ENCODE measurements around the gene SRSF10.
"Not testable (repeated sequence)": the region's sequence is repeated elsewhere in the genome, so short reads cannot be mapped to it uniquely, and the experiment has no call there.

GRCh38 chr1:23987038-23987437 lies 6.9 kb upstream of the SRSF10 start:
- not testable (repeated sequence) for TF ChIP-seq CTCF (conservative IDR thresholded peaks at IDR 0.05; ENCODE audit: low read depth in 2 of 2); JUNB (IDR thresholded peaks at IDR 0.05; ENCODE audit: unreplicated experiment); EZH2 (IDR thresholded peaks at IDR 0.05; ENCODE audit: low read depth, unreplicated experiment); EZH2phosphoT487 (IDR thresholded peaks at IDR 0.05; ENCODE audit: unreplicated experiment); POLR2AphosphoS5 (IDR thresholded peaks at IDR 0.05; ENCODE audit: low read depth); ZNF331 (CRISPR knock-in tag; IDR thresholded peaks at IDR 0.05; ENCODE audit: low read depth); CREB1 (CRISPR knock-in tag; IDR thresholded peaks at IDR 0.05; ENCODE audit: low read depth)
- TF ChIP-seq, protein P1, sequence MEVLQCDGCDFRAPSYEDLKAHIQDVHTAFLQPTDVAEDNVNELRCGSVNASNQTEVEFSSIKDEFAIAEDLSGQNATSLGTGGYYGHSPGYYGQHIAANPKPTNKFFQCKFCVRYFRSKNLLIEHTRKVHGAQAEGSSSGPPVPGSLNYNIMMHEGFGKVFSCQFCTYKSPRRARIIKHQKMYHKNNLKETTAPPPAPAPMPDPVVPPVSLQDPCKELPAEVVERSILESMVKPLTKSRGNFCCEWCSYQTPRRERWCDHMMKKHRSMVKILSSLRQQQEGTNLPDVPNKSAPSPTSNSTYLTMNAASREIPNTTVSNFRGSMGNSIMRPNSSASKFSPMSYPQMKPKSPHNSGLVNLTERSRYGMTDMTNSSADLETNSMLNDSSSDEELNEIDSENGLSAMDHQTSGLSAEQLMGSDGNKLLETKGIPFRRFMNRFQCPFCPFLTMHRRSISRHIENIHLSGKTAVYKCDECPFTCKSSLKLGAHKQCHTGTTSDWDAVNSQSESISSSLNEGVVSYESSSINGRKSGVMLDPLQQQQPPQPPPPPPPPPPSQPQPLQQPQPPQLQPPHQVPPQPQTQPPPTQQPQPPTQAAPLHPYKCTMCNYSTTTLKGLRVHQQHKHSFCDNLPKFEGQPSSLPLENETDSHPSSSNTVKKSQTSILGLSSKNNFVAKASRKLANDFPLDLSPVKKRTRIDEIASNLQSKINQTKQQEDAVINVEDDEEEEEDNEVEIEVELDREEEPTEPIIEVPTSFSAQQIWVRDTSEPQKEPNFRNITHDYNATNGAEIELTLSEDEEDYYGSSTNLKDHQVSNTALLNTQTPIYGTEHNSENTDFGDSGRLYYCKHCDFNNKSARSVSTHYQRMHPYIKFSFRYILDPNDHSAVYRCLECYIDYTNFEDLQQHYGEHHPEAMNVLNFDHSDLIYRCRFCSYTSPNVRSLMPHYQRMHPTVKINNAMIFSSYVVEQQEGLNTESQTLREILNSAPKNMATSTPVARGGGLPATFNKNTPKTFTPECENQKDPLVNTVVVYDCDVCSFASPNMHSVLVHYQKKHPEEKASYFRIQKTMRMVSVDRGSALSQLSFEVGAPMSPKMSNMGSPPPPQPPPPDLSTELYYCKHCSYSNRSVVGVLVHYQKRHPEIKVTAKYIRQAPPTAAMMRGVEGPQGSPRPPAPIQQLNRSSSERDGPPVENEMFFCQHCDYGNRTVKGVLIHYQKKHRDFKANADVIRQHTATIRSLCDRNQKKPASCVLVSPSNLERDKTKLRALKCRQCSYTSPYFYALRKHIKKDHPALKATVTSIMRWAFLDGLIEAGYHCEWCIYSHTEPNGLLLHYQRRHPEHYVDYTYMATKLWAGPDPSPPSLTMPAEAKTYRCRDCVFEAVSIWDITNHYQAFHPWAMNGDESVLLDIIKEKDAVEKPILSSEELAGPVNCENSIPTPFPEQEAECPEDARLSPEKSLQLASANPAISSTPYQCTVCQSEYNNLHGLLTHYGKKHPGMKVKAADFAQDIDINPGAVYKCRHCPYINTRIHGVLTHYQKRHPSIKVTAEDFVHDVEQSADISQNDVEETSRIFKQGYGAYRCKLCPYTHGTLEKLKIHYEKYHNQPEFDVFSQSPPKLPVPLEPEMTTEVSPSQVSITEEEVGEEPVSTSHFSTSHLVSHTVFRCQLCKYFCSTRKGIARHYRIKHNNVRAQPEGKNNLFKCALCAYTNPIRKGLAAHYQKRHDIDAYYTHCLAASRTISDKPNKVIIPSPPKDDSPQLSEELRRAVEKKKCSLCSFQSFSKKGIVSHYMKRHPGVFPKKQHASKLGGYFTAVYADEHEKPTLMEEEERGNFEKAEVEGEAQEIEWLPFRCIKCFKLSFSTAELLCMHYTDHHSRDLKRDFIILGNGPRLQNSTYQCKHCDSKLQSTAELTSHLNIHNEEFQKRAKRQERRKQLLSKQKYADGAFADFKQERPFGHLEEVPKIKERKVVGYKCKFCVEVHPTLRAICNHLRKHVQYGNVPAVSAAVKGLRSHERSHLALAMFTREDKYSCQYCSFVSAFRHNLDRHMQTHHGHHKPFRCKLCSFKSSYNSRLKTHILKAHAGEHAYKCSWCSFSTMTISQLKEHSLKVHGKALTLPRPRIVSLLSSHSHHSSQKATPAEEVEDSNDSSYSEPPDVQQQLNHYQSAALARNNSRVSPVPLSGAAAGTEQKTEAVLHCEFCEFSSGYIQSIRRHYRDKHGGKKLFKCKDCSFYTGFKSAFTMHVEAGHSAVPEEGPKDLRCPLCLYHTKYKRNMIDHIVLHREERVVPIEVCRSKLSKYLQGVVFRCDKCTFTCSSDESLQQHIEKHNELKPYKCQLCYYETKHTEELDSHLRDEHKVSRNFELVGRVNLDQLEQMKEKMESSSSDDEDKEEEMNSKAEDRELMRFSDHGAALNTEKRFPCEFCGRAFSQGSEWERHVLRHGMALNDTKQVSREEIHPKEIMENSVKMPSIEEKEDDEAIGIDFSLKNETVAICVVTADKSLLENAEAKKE (CRISPR knock-in tag; IDR thresholded peaks at IDR 0.05): not testable (repeated sequence)

Data from GM23338 (cell line).